ACC112 (cell line): ENCODE results near the gene NUF2.

ENCODE experiments used
- H2AFZ ChIP-seq: fragments of 200-600 bp; sonication (generic); one replicate; pipeline ENCODE4 v1.6.0; 2017; ENCODE audit warnings: antibody characterized with exemption, low read length; ENCODE audit not compliant: unreplicated experiment
- H3K27ac ChIP-seq: fragments of 200-600 bp; sonication (generic); 2 replicates; pipeline ENCODE4 v1.5.1; 2014; ENCODE audit warnings: low read depth, mild to moderate bottlenecking, antibody characterized with exemption, low read length, moderate library complexity
- H3K27me3 ChIP-seq: fragments of 200-600 bp; sonication (generic); 2 replicates; pipeline ENCODE4 v1.6.1; 2014; ENCODE audit warnings: mild to moderate bottlenecking, antibody characterized with exemption, low read length, moderate library complexity, mixed read lengths; ENCODE audit not compliant: insufficient read depth
- H3K36me3 ChIP-seq: fragments of 200-600 bp; sonication (generic); 2 replicates; pipeline ENCODE4 v1.6.1; 2016; ENCODE audit warnings: mild to moderate bottlenecking, antibody characterized with exemption, low read length, moderate library complexity, mixed read lengths; ENCODE audit not compliant: insufficient read depth
- H3K4me1 ChIP-seq: fragments of 200-600 bp; sonication (generic); one replicate; pipeline ENCODE4 v1.6.1; 2016; ENCODE audit warnings: low read length, mixed read lengths; ENCODE audit not compliant: insufficient read depth, unreplicated experiment, control insufficient read depth
- H3K4me3 ChIP-seq: fragments of 200-600 bp; sonication (generic); 2 replicates; pipeline ENCODE4 v1.5.1; 2014; ENCODE audit warnings: mild to moderate bottlenecking, low read depth, low read length
- H3K79me2 ChIP-seq: fragments of 200-600 bp; sonication (generic); one replicate; pipeline ENCODE4 v1.6.0; 2016; ENCODE audit warnings: low read length; ENCODE audit not compliant: control insufficient read depth, unreplicated experiment, insufficient read depth

The NUF2 gene

DNA sequence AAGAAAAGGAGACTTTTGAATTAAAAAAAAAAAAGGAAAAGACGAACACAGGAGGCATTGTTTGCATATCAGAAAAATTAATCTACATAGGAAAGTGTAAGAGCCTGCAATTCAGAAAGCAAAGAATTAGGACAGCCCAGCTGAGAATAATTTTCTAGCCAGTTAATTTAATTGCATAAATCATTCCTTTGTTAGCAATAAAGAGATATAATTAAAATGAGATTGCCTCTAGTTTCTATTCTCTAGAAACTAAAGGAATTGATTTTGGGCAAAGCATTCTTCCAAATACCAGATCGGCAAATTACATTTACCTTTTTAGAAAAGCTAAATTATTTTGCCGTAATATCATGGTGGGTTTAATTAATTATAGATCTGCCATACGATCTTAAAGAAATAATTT lies 46.0 kb downstream of the NUF2 start:
- H3K27ac ChIP-seq, result no peak overlapping the region
- H3K27me3 ChIP-seq, result peaks cover 63% of the 10 kb centered on the region
- H2AFZ ChIP-seq, result no peak overlapping the region
- H3K36me3 ChIP-seq, result no peaks in the 10 kb centered on the region
- no peak overlapping the region for H3K4me3 ChIP-seq
- H3K4me1 ChIP-seq, result no peaks in the 10 kb centered on the region
- H3K79me2 ChIP-seq, result no peaks in the 10 kb centered on the region

DNA sequence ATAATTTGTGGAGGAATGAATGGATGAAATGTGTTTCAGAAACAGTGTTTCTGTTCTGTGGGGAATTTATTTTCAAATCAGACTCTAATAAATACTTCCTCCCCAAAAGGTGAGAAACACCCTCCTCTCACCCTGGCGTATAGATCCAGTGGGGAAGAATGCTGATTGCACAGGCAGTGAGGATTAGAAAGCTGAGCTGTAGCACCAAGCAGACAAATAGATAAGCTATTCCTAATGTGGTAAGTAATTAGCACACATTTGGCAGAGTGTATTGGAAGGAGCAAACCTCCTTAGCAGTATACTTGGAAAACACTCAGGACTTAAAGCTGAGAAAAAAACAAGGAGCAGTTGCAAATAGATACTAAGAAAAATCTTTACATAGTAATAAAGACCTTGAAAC lies 50.8 kb downstream of the NUF2 start:
- Histone ChIP-seq H3K36me3 (no peaks in the 10 kb centered on the region), H3K4me3 (no peak overlapping the region), H3K27ac (no peak overlapping the region), H2AFZ (no peak overlapping the region), H3K4me1 (no peaks in the 10 kb centered on the region), H3K79me2 (no peaks in the 10 kb centered on the region), H3K27me3 (peaks cover 67% of the 10 kb centered on the region)

DNA sequence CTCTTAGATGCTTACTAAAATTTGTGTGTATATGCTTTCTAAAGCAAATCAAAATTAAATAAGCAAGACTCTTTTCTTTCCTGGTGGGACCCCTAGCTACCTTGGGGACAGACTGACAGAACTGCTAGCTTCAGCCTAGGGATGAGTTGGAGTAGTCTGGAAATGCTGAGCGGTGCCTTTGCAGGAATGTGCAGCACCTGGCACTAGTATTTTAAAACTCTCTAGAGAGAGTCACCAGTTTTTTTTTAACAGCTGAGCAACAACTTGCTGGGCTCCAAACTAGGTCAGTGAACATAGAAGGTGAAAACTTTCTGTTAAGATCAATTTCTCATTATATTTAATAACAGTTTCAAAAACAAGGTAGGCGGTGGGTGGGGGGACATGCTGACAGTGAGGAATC lies 56.8 kb downstream of the NUF2 start:
- no peaks in the 10 kb centered on the region for H3K79me2 ChIP-seq
- no peak overlapping the region for H2AFZ ChIP-seq
- H3K27ac ChIP-seq, result no peak overlapping the region
- no peaks in the 10 kb centered on the region for H3K4me1 ChIP-seq
- no peaks in the 10 kb centered on the region for H3K36me3 ChIP-seq
- H3K4me3 ChIP-seq, result no peak overlapping the region
- peaks cover 31% of the 10 kb centered on the region for H3K27me3 ChIP-seq

DNA sequence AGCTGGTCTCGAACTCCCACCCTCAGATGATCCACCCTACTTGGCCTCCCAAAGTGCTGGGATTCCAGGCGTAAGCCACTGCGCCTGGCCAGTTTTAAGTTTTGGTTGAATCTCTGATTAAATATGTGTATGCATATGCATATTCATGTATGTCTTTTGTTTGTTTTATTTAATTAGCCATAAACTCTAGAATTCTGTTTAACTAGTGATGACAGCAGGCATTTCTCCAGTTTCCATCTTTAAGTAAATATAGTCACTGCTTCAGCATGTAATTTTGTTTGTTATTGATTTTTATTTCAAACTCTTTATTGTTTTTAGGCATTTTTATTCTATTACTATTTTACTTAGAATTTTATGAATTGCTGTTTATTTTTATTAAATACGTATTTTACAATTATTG lies 58.0 kb downstream of the NUF2 start:
- H2AFZ ChIP-seq, result no peak overlapping the region
- no peak overlapping the region for H3K4me3 ChIP-seq
- H3K27me3 ChIP-seq, result peaks cover 27% of the 10 kb centered on the region
- no peaks in the 10 kb centered on the region for H3K79me2 ChIP-seq
- H3K27ac ChIP-seq, result no peak overlapping the region
- H3K36me3 ChIP-seq, result no peaks in the 10 kb centered on the region
- H3K4me1 ChIP-seq, result no peaks in the 10 kb centered on the region

DNA sequence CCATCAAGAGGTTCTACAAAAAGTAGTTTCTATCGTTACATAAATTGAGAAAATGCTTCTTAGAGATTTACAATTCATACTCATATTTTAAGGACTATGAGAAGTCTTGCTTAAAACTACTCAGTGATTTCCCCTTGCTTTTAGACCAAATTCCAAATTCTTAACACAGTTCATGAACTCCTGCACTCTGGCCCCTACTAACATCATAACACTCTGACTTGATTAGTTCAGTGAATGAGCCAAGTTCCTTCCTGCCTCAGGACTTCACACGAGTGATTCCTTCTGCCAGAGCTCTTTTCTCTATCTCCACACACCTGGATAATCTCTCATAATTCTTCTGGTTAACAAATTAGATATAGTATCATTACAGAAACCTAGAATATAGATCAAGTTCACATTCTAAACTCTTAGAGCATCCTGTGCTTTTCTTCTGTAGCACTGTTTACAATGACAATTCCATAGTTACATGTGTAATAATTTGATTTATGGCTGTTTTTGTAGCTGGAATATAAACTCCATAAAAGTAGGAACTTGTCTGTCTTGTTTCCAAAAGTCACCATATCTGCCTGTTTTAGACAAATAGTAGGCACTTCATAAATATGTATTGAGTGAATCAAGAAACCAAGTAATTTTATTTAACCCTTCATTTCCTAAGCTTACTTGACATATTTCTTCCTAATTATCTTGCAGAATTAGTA lies 59.9 kb downstream of the NUF2 start:
- Histone ChIP-seq H3K79me2 (no peaks in the 10 kb centered on the region), H3K4me1 (no peaks in the 10 kb centered on the region), H3K27me3 (peaks cover 21% of the 10 kb centered on the region), H3K27ac (no peak overlapping the region), H3K36me3 (no peaks in the 10 kb centered on the region), H2AFZ (no peak overlapping the region), H3K4me3 (no peak overlapping the region)

DNA sequence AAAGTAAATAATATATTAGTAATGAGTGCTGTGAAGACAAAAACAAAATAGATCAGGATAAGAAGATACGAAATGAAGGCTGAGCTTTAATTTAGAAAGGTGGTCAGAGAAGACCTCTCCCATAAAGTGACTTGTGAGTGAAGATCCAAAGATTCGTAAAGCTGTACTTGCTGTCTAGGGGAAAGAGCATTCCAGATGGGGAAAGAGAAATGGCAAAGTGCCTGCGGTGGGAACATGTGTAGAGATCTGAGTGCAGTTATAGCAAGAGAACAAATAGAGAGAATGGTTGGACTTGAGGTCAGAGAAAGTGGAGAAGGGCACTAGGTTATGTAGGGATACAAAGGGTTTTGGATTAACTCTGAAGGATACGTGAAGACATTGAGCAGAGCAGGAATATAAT lies 60.6 kb downstream of the NUF2 start:
- Histone ChIP-seq H3K4me3 (no peak overlapping the region), H3K27me3 (peaks cover 24% of the 10 kb centered on the region), H3K27ac (no peak overlapping the region), H3K4me1 (no peaks in the 10 kb centered on the region), H2AFZ (no peak overlapping the region), H3K36me3 (no peaks in the 10 kb centered on the region), H3K79me2 (no peaks in the 10 kb centered on the region)

DNA sequence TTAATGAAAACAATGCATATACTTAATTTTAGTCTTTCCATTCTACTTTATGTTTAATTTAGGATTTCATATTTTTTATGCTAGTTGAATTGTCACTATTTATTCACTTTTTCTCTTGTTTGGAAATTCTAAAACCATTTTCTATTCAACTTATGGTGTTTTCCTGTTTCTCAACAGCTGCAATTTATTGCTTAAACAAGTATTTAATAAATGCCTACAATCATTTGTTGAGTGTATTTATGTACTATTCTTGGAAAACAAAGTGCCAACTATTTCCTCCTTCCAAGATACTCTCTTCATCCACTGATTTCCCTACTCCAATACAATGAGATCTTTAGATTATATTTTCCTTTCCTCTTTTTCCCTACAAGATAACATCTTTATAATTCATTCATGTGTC lies 65.4 kb downstream of the NUF2 start:
- Histone ChIP-seq H2AFZ (no peak overlapping the region), H3K4me3 (no peak overlapping the region), H3K4me1 (no peaks in the 10 kb centered on the region), H3K79me2 (no peaks in the 10 kb centered on the region), H3K27ac (no peak overlapping the region), H3K27me3 (peaks cover 40% of the 10 kb centered on the region), H3K36me3 (no peaks in the 10 kb centered on the region)

DNA sequence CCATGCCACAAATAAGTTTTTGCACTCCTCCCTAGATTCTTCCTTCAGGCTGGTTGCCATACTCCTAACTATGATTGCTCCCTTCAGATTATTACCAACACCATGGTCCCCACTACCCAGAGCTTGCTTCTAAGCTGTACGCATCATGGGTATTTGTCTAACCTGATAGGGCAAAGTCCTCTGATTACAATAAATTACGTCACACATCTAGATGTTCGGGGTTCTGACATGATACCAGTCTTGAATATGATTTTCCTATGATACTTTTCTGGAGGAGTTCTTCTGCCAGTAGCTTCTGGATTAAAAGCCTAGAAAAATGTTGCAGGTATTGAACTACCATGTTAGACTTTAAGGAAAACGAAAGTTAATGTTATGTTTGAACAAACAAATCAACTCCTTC lies 67.2 kb downstream of the NUF2 start:
- H3K27me3 ChIP-seq, result peaks cover 41% of the 10 kb centered on the region
- no peaks in the 10 kb centered on the region for H3K4me1 ChIP-seq
- no peaks in the 10 kb centered on the region for H3K36me3 ChIP-seq
- H3K79me2 ChIP-seq, result no peaks in the 10 kb centered on the region
- H3K4me3 ChIP-seq, result no peak overlapping the region
- H3K27ac ChIP-seq, result no peak overlapping the region
- H2AFZ ChIP-seq, result no peak overlapping the region

DNA sequence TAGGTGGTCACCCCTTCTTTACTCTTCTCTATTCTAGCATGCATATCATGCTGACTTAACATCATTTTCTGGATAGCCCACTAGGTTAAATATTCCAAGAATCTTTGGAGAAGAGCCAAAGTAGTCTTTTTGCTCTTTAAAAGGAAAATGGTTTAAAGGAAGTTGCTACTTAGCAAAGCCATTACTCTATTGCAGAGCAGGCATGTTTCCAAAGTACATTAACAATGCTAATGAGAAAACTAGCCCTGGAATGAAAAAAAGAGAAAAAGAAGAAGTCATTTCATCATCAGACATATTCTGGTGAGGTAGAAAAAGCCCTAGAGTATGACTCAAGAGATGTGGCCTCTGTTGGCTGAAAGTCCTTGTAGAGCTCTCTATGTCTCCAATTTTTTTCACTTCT lies 74.0 kb downstream of the NUF2 start:
- H2AFZ ChIP-seq, result no peak overlapping the region
- H3K27ac ChIP-seq, result no peak overlapping the region
- peaks cover 87% of the 10 kb centered on the region for H3K27me3 ChIP-seq
- H3K4me1 ChIP-seq, result no peaks in the 10 kb centered on the region
- H3K79me2 ChIP-seq, result no peaks in the 10 kb centered on the region
- no peaks in the 10 kb centered on the region for H3K36me3 ChIP-seq
- H3K4me3 ChIP-seq, result no peak overlapping the region

DNA sequence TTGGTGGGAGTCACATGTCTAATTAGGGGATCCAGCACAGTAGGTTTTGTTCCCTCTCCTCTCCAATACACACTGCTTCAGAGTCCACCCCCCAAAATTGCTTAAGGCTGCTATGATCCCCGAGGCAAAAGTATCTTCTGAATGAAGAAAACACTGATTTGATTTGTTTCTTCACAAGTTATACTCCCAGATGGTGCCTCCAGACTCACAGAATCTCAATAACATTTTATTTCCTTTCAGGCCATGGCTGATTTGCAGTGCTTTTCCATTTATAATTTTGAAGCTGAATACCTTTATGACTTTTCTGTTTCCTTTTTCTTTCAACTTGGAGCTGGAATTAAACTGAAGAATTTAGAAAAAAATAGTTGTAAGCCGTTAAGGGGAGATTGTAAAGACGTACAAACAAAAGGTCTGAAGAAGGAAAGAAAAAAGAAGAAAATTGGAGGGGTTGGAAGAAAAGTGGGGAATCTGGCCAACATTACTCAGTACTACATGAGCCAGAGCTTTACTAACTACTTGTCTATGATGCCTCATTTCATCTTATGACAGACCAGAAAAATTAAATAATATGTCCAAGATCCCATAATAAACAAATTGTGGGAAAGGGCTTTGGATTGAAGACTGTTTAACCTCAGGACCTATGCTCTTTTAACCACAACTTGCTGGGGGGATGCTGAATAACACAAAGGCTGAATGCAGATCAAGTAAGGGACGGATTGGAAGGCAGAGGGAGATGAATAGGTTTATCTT lies 75.9 kb downstream of the NUF2 start:
- no peak overlapping the region for H2AFZ ChIP-seq
- no peaks in the 10 kb centered on the region for H3K36me3 ChIP-seq
- H3K4me1 ChIP-seq, result no peaks in the 10 kb centered on the region
- H3K4me3 ChIP-seq, result no peak overlapping the region
- H3K79me2 ChIP-seq, result no peaks in the 10 kb centered on the region
- H3K27me3 ChIP-seq, result peaks cover 78% of the 10 kb centered on the region
- no peak overlapping the region for H3K27ac ChIP-seq

DNA sequence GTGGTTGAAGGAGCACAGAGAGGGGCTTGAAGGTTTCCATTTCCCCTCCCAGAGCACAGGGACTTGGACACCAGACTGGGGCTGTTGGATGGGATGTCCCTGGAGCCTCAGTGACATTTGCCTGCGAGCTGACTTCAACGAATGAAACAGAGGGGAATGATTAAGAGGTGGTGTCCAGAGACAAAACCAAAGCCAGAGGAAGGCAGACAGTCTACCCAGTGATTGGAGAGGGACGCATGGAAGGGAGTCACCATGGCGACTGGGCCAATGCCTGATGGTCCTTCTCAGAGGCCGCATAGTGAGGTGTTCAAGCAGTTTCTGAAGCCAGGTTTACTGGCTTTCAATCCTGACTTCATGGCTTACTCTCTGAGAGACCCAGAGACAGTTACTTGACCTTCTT lies 77.2 kb downstream of the NUF2 start:
- peaks cover 78% of the 10 kb centered on the region for H3K27me3 ChIP-seq
- H3K79me2 ChIP-seq, result no peaks in the 10 kb centered on the region
- H3K4me3 ChIP-seq, result no peak overlapping the region
- no peak overlapping the region for H3K27ac ChIP-seq
- H2AFZ ChIP-seq, result no peak overlapping the region
- H3K4me1 ChIP-seq, result no peaks in the 10 kb centered on the region
- no peaks in the 10 kb centered on the region for H3K36me3 ChIP-seq
